Karpas-422 (cell line): ENCODE measurements around the gene METRNL. TPM values are rescaled to one million over a fixed set of nuclear protein-coding genes. Genes with fewer than 3 reads are reported as not detected.

Source experiments
- DNase-seq: peaks from one replicate; pipeline ENCODE4 v3.0.0-alpha.2; 2015
- H2AFZ ChIP-seq: fragments of 200-600 bp; sonication (generic); 2 replicates; pipeline ENCODE4 v1.6.1; 2014; ENCODE audit warnings: antibody characterized with exemption, low read length, mixed read lengths
- H3K27ac ChIP-seq: fragments of 200-600 bp; sonication (generic); 2 replicates; pipeline ENCODE4 v1.5.1; 2014; ENCODE audit warnings: mild to moderate bottlenecking, low read length, moderate library complexity
- H3K27me3 ChIP-seq: fragments of 200-600 bp; sonication (generic); 2 replicates; pipeline ENCODE4 v1.6.1; 2014; ENCODE audit warnings: low read length, mixed read lengths
- H3K36me3 ChIP-seq: fragments of 200-600 bp; sonication (generic); 2 replicates; pipeline ENCODE4 v1.6.1; 2014; ENCODE audit warnings: low read length, mixed read lengths; ENCODE audit not compliant: insufficient read depth
- H3K4me1 ChIP-seq: fragments of 200-600 bp; sonication (generic); 2 replicates; pipeline ENCODE4 v1.6.1; 2014; ENCODE audit warnings: mild to moderate bottlenecking, low read length, mixed read lengths
- H3K4me2 ChIP-seq: fragments of 200-600 bp; sonication (generic); 2 replicates; pipeline ENCODE4 v1.6.1; 2014; ENCODE audit warnings: low read length, low read depth, mild to moderate bottlenecking; ENCODE audit not compliant: poor library complexity, severe bottlenecking
- H3K4me3 ChIP-seq: fragments of 200-600 bp; sonication (generic); 2 replicates; pipeline ENCODE4 v1.5.1; 2014; ENCODE audit warnings: mild to moderate bottlenecking, antibody characterized with exemption, low read length, mixed read lengths
- H3K79me2 ChIP-seq: fragments of 200-600 bp; sonication (generic); 2 replicates; pipeline ENCODE4 v1.6.1; 2014; ENCODE audit warnings: mild to moderate bottlenecking, low read length, mixed read lengths
- H3K9ac ChIP-seq: fragments of 200-600 bp; sonication (generic); 2 replicates; pipeline ENCODE4 v1.6.0; 2014; ENCODE audit warnings: low read length
- H3K9me2 ChIP-seq: fragments of 200-600 bp; sonication (generic), shearing (Covaris generic); replicated peaks from 2 replicates; pipeline ENCODE4 v1.6.0; 2014; ENCODE audit warnings: mild to moderate bottlenecking, low read length, moderate library complexity; ENCODE audit not compliant: insufficient read depth
- H3K9me3 ChIP-seq: fragments of 300-700, 200-600 bp; sonication (generic); 2 replicates; pipeline ENCODE4 v1.6.1; 2014; ENCODE audit warnings: low read length, mixed read lengths
- H4K20me1 ChIP-seq: fragments of 200-600 bp; sonication (generic); 2 replicates; pipeline ENCODE4 v1.6.1; 2014; ENCODE audit warnings: mild to moderate bottlenecking, antibody characterized with exemption, low read length, low read depth; ENCODE audit not compliant: insufficient read depth
- total RNA-seq: library from RNA; depleted of rRNA; stranded (reverse); fragments of >200 nt; shearing (Covaris generic); gene quantifications from 2 replicates; pipeline ENCODE4 v1.2.3, GENCODE V29; 2014; ENCODE audit warnings: low replicate concordance

The METRNL gene
- total RNA-seq, 1 experiment from 2014 or later = 2.4 TPM

DNA sequence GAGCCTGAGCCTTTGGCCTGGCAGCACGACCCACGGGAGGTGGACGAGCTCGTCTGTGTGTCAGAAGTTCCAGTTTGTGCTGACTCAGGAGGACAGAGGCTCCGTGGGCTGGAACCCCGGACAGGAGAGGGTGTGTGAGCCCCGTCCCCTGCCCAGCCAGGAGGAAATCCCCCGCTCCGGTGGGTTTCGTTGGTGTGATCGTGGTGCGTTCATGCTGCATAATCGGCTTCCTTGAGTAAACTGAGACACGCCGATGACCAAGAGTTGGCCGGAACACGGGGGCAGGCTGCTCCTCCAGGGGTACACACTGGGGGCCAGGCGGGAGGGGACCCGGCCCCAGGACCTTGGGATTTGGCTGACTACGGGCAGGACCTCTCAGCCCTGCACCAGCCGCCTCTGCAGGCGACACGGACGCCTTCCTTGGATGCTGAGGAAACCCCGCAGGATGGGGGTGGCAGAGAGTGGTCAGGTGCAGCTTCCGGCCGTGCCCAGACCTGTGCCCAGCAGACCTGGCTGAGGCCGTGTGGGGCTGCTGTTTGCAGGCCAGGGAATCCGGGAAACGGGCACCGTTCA is 8.5 kb downstream of the METRNL start:
- Histone ChIP-seq H3K9me3 (no peaks in the 10 kb centered on the region), H3K9ac (no peak overlapping the region), H3K4me2 (no peak overlapping the region), H3K9me2 (no peaks in the 10 kb centered on the region), H4K20me1 (no peaks in the 10 kb centered on the region), H3K4me3 (no peak overlapping the region), H3K27me3 (no peaks in the 10 kb centered on the region), H3K4me1 (no peaks in the 10 kb centered on the region), H3K79me2 (no peaks in the 10 kb centered on the region), H3K36me3 (no peaks in the 10 kb centered on the region), H2AFZ (no peak overlapping the region), H3K27ac (no peak overlapping the region)
- no peak for DNase-seq

GRCh38 chr17:83088451-83088850 is 9.0 kb downstream of the METRNL start:
- no peaks in the 10 kb centered on the region for H3K36me3 ChIP-seq
- no peaks in the 10 kb centered on the region for H3K9me3 ChIP-seq
- no peak overlapping the region for H3K4me2 ChIP-seq
- H4K20me1 ChIP-seq = no peaks in the 10 kb centered on the region
- no peak overlapping the region for H2AFZ ChIP-seq
- H3K9me2 ChIP-seq = no peaks in the 10 kb centered on the region
- no peak for DNase-seq
- no peaks in the 10 kb centered on the region for H3K4me1 ChIP-seq
- no peak overlapping the region for H3K4me3 ChIP-seq
- no peak overlapping the region for H3K27ac ChIP-seq
- no peaks in the 10 kb centered on the region for H3K79me2 ChIP-seq
- H3K9ac ChIP-seq = no peak overlapping the region
- H3K27me3 ChIP-seq = no peaks in the 10 kb centered on the region

DNA sequence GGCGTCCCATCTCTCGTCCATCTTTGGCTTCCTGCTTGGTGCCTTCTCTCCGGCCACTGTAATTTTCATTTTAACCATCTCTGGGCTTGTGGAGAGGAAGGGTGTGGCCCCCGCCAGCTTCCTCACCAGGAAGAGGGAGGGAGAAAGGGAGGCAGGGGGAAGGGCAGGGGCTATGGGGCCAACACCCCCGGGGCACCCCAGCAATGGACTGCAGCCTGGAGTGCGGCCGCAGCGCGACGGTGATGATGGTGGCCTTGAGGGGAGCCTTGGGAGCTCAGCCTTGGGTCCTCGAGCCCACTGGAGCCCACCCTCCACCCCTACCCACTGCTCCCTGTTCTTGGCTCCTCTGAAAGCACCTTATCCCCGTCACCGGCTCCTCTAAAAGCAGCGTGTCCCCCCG is 9.5 kb downstream of the METRNL start:
- Histone ChIP-seq H4K20me1 (no peaks in the 10 kb centered on the region), H3K4me2 (no peak overlapping the region), H3K9me2 (no peaks in the 10 kb centered on the region)

GRCh38 chr17:83089328-83090132 is 10.1 kb downstream of the METRNL start:
- Histone ChIP-seq H3K27ac (no peak overlapping the region), H3K9me2 (no peaks in the 10 kb centered on the region), H4K20me1 (no peaks in the 10 kb centered on the region), H3K9ac (no peak overlapping the region), H3K4me2 (no peak overlapping the region), H2AFZ (no peak overlapping the region), H3K79me2 (no peaks in the 10 kb centered on the region), H3K27me3 (no peaks in the 10 kb centered on the region), H3K9me3 (no peaks in the 10 kb centered on the region), H3K36me3 (no peaks in the 10 kb centered on the region), H3K4me3 (no peak overlapping the region), H3K4me1 (no peaks in the 10 kb centered on the region)
- no peak for DNase-seq

More for the DNA sequence above, 9.5 kb downstream of the METRNL start:
- H3K9ac ChIP-seq = no peak overlapping the region
- no peak overlapping the region for H2AFZ ChIP-seq
- no peaks in the 10 kb centered on the region for H3K4me1 ChIP-seq
- H3K9me3 ChIP-seq = no peaks in the 10 kb centered on the region
- DNase-seq = no peak
- no peak overlapping the region for H3K27ac ChIP-seq
- H3K36me3 ChIP-seq = no peaks in the 10 kb centered on the region
- H3K27me3 ChIP-seq = no peaks in the 10 kb centered on the region
- no peaks in the 10 kb centered on the region for H3K79me2 ChIP-seq
- no peak overlapping the region for H3K4me3 ChIP-seq

DNA sequence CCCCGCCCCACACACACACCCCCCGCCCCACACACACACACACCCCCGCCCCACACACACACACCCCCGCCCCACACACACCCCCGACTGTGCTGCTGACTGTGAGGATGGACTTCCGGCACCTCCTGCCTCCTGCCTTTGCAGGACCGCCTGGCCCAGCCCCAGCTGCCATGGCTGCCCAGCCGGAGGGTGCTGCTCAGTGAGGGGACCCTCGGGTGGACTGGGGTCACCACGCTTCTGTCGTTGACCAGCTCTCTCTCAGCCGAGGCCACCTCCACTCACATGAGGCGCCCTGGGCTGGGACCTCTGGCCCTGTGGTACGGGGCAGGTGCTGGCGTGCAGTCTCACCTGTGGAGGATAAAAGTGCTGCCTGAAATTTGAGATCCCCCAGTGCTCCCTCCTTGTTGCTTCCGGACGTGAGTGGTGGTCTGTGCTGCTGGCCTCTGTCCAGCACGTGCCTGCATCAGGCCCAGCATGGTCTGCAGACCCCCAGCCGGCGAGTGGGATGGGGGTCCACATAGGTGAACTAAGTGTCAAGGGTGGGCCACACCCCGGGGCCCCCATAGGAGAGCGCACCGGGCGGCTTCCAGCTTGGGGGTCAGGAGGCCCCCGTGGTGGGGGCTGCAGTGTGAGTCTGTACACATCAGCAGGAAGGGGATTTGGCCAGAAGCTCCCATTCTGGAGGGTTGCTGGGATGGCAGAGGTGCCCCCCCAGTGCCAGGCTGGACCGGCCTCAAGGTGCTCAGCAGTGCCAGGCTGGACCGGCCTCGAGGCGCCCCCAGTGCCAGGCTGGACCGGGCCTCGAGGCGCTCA is 11.2 kb downstream of the METRNL start:
- H3K27me3 ChIP-seq = no peaks in the 10 kb centered on the region
- H3K4me2 ChIP-seq = no peak overlapping the region
- H3K9me3 ChIP-seq = no peaks in the 10 kb centered on the region
- H3K79me2 ChIP-seq = no peaks in the 10 kb centered on the region
- no peak for DNase-seq
- no peaks in the 10 kb centered on the region for H4K20me1 ChIP-seq
- no peak overlapping the region for H2AFZ ChIP-seq
- H3K4me1 ChIP-seq = no peaks in the 10 kb centered on the region
- H3K4me3 ChIP-seq = no peak overlapping the region
- no peak overlapping the region for H3K27ac ChIP-seq
- H3K9me2 ChIP-seq = no peaks in the 10 kb centered on the region
- no peaks in the 10 kb centered on the region for H3K36me3 ChIP-seq
- no peak overlapping the region for H3K9ac ChIP-seq

DNA sequence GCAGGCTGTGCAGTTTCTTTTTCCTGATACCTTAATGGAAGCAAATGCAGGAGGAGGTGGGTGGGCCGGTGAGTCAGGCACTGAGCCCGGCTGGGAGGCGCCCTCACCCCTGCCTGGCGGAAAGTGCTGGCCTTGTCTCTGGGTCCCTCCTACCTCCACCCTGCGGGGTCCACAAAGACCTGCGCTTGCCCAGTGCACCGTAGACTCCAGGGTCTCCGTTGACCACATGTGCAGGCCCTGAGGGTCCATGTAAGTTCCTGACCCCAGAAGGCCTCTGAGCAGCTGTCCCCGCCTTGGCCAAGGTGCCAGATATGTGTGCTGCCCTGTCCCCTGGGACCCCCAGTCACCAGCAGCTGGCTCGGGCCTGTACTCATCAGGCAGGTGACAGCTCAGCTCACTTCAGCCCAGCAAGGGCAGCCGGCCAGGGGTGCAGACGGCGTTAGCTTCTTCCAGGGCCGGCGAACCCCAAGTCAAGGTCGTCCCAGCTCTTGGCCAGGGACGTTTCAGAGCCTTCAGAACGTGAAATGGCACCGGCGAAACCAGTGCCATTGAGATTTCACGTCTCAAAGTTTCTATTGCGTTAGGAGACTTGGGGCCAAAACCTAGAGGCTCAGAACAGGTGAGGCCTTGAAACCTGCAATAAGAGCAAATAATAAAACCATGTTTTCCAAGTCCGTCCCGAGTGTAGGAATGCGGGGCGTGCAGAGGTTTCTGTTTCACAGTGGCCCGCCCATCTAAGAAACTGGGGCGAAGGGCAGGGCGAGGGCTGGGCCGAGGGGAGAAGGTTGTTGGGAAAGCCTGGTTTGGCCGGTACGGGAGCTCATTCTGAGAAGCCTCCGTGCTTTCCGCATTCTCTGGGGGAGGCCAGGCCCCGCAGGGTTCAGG is 12.1 kb downstream of the METRNL start:
- Histone ChIP-seq H3K4me3 (no peak overlapping the region), H3K27me3 (no peaks in the 10 kb centered on the region), H4K20me1 (no peaks in the 10 kb centered on the region), H3K4me2 (no peak overlapping the region), H3K9ac (no peak overlapping the region), H3K9me3 (no peaks in the 10 kb centered on the region), H3K36me3 (no peaks in the 10 kb centered on the region), H3K79me2 (no peaks in the 10 kb centered on the region), H3K27ac (no peak overlapping the region), H3K9me2 (no peaks in the 10 kb centered on the region), H3K4me1 (no peaks in the 10 kb centered on the region), H2AFZ (no peak overlapping the region)
- DNase-seq = no peak

DNA sequence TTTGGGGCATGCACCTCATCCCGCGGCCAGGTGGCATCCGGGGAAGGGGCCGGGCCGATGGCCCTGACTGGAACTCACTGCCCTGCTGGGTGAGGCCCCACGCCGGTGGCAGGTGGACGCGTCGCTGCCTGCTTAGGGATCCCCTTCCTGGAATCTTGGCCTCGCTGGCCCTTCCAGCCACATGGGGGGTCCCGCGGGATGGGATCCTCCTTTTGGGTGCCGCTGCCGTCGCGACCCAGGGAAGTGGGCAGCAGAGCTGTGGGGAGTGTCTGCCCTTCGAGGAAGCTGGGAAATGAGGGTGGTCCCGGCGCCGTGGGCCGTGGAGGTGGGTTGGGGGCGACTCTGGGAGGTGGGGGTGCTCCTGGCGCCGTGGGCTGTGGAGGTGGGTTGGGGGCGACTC is 12.8 kb downstream of the METRNL start:
- Histone ChIP-seq H3K79me2 (no peaks in the 10 kb centered on the region), H2AFZ (no peak overlapping the region), H4K20me1 (no peaks in the 10 kb centered on the region), H3K9ac (no peak overlapping the region), H3K4me1 (no peaks in the 10 kb centered on the region), H3K27me3 (no peaks in the 10 kb centered on the region), H3K4me3 (no peak overlapping the region), H3K9me3 (no peaks in the 10 kb centered on the region), H3K4me2 (no peak overlapping the region), H3K27ac (no peak overlapping the region), H3K36me3 (no peaks in the 10 kb centered on the region), H3K9me2 (no peaks in the 10 kb centered on the region)
- no peak for DNase-seq
